ENCODE results near the gene NPW. TPM values are rescaled to one million over a fixed set of nuclear protein-coding genes. Genes with fewer than 3 reads are reported as not detected.

Gene NPW
- total RNA-seq, 1 experiment from 2014 or later, result 0.35 TPM

Small RNA genes lying within 50 kb of the gene (small RNA-seq; reads per million reads assigned to genes)
- not detected for gene AC005363.2
- gene RN7SL219P, result not detected

Other genes starting within 250 kb of the NPW start
- 7.3 and 7.4 TPM in 2 replicates for gene NME3, start 248.2 kb upstream of the NPW start, total RNA-seq (2014; rRNA removed; shearing (Covaris generic))
- gene EME2, start 247.0 kb upstream of the NPW start, total RNA-seq (2014; rRNA removed; shearing (Covaris generic)), result 6.3 and 7.3 TPM in 2 replicates
- gene MRPS34, start 246.7 kb upstream of the NPW start, total RNA-seq (2014; rRNA removed; shearing (Covaris generic)), result 248 and 271 TPM in 2 replicates
- 28.7 and 31.2 TPM in 2 replicates for gene SPSB3, start 237.2 kb upstream of the NPW start, total RNA-seq (2014; rRNA removed; shearing (Covaris generic))
- 123 and 137 TPM in 2 replicates for gene NUBP2, start 236.8 kb upstream of the NPW start, total RNA-seq (2014; rRNA removed; shearing (Covaris generic))
- not detected in 2 replicates for gene IGFALS, start 226.1 kb upstream of the NPW start, total RNA-seq (2014; rRNA removed; shearing (Covaris generic))
- gene HAGH, start 193.0 kb upstream of the NPW start, total RNA-seq (2014; rRNA removed; shearing (Covaris generic)), result 35.9 and 45.7 TPM in 2 replicates
- 78.8 and 81.1 TPM in 2 replicates for gene FAHD1, start 192.6 kb upstream of the NPW start, total RNA-seq (2014; rRNA removed; shearing (Covaris generic))
- not detected in 2 replicates for gene MEIOB, start 147.6 kb upstream of the NPW start, total RNA-seq (2014; rRNA removed; shearing (Covaris generic))
- gene HS3ST6, start 101.4 kb upstream of the NPW start, total RNA-seq (2014; rRNA removed; shearing (Covaris generic)), result not detected in 2 replicates
- gene MSRB1, start 76.6 kb upstream of the NPW start, total RNA-seq (2014; rRNA removed; shearing (Covaris generic)), result 26.1 and 38.7 TPM in 2 replicates
- not detected in 2 replicates for gene RPL3L, start 65.1 kb upstream of the NPW start, total RNA-seq (2014; rRNA removed; shearing (Covaris generic))
- gene NDUFB10, start 60.2 kb upstream of the NPW start, total RNA-seq (2014; rRNA removed; shearing (Covaris generic)), result 559 and 621 TPM in 2 replicates
- gene RPS2, start 55.0 kb upstream of the NPW start, total RNA-seq (2014; rRNA removed; shearing (Covaris generic)), result 5,088 and 5,569 TPM in 2 replicates
- gene RNF151, start 52.9 kb upstream of the NPW start, total RNA-seq (2014; rRNA removed; shearing (Covaris generic)), result not detected in 2 replicates
- gene TBL3, start 47.7 kb upstream of the NPW start, total RNA-seq (2014; rRNA removed; shearing (Covaris generic)), result 47.8 and 53.4 TPM in 2 replicates
- gene NOXO1, start 38.3 kb upstream of the NPW start, total RNA-seq (2014; rRNA removed; shearing (Covaris generic)), result 0.43 TPM in 1 of 2 replicates, not detected in the other
- 75.7 and 85.5 TPM in 2 replicates for gene GFER, start 35.6 kb upstream of the NPW start, total RNA-seq (2014; rRNA removed; shearing (Covaris generic))
- 2.4 and 2.5 TPM in 2 replicates for gene SYNGR3, start 29.8 kb upstream of the NPW start, total RNA-seq (2014; rRNA removed; shearing (Covaris generic))
- 46.2 and 50.4 TPM in 2 replicates for gene ZNF598, start 10.0 kb upstream of the NPW start, total RNA-seq (2014; rRNA removed; shearing (Covaris generic))
- gene NHERF2, start 7.1 kb downstream of the NPW start, total RNA-seq (2014; rRNA removed; shearing (Covaris generic)), result 118 and 158 TPM in 2 replicates
- 61.5 and 90.5 TPM in 2 replicates for gene NTHL1, start 28.0 kb downstream of the NPW start, total RNA-seq (2014; rRNA removed; shearing (Covaris generic))
- 50.2 and 59.6 TPM in 2 replicates for gene TSC2, start 28.2 kb downstream of the NPW start, total RNA-seq (2014; rRNA removed; shearing (Covaris generic))
- 55.1 and 58.6 TPM in 2 replicates for gene PKD1, start 116.1 kb downstream of the NPW start, total RNA-seq (2014; rRNA removed; shearing (Covaris generic))
- gene RAB26, start 128.8 kb downstream of the NPW start, total RNA-seq (2014; rRNA removed; shearing (Covaris generic)), result 9.5 and 13.4 TPM in 2 replicates
- gene TRAF7, start 136.0 kb downstream of the NPW start, total RNA-seq (2014; rRNA removed; shearing (Covaris generic)), result 122 and 138 TPM in 2 replicates
- gene CASKIN1, start 176.8 kb downstream of the NPW start, total RNA-seq (2014; rRNA removed; shearing (Covaris generic)), result 0.10 and 1.2 TPM in 2 replicates
- 50.0 and 69.1 TPM in 2 replicates for gene MLST8, start 185.7 kb downstream of the NPW start, total RNA-seq (2014; rRNA removed; shearing (Covaris generic))
- gene BRICD5, start 191.1 kb downstream of the NPW start, total RNA-seq (2014; rRNA removed; shearing (Covaris generic)), result 2.0 and 7.3 TPM in 2 replicates
- 40.0 and 50.1 TPM in 2 replicates for gene PGP, start 195.1 kb downstream of the NPW start, total RNA-seq (2014; rRNA removed; shearing (Covaris generic))
- 37.4 and 41.2 TPM in 2 replicates for gene E4F1, start 203.8 kb downstream of the NPW start, total RNA-seq (2014; rRNA removed; shearing (Covaris generic))
- gene DNASE1L2, start 216.7 kb downstream of the NPW start, total RNA-seq (2014; rRNA removed; shearing (Covaris generic)), result 2.1 and 3.7 TPM in 2 replicates
- 32.5 and 40.0 TPM in 2 replicates for gene ECI1, start 231.8 kb downstream of the NPW start, total RNA-seq (2014; rRNA removed; shearing (Covaris generic))
- 249 and 290 TPM in 2 replicates for gene RNPS1, start 248.3 kb downstream of the NPW start, total RNA-seq (2014; rRNA removed; shearing (Covaris generic))